Endometrium (tissue), 2 donors: ENCODE results near the gene SLC47A2.

Experiments
- FAIRE-seq: peaks from 2 replicates; lab custom pipeline; 2012; peaks lifted over from hg19 to GRCh38; lab: Jason Lieb, UNC
- donor health status: control.
- donor health status: control.

The SLC47A2 gene

DNA sequence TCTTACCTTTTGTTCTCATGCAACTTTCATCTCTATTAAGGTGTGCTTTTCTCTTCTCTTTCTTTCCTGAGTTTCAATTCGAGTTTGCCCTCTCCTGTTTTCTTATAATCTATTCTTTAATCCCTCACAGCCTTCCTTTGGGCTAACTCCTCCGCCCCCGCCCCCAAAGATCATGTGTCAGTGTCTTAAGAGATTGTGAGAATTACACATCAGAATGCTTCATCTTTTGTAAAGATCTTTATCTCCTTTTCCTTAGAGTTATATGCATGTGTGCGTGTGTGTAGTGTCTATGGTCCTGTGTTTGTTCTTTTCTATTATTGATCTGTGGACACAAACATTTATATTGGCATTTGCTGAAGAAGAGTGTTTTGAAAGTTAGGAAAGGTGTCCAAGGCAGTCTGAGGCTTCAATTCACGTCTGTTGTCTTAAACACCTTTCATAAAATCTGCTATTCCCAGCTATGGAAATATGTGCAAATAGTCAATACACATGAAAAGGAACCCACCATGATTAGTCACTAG, 74.0 kb downstream of the SLC47A2 start:
- no peak for FAIRE-seq

DNA sequence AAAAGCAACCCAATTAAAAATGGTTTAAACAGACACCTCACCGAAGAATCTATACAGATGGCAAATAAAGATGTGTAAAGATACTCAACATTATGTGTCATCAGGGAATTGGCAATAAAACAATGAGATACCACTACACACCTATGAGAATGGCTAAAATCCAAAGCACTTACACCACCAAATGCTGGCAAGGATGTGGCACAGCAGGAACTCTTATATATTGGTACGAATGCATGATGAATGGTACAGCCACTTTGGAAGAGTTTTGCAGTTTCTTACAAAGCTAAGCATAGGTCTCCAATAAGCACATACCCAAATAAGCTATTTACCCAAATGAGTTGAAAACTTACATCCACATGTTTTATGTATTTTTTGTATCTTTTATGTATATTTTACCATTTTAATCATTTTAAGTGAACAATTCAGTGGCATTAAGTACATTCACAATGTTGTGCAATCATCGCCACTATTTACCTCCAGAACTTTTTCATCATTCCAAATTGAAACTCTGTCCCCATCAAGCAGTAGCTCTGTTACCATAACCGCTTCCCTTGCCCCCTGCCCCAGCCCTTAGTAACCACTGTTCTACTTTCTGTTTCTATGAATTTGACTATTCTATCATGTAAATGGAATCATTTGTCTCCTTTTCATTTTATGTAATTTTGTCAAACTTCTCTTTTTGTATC, 74.6 kb downstream of the SLC47A2 start:
- no peak for FAIRE-seq

DNA sequence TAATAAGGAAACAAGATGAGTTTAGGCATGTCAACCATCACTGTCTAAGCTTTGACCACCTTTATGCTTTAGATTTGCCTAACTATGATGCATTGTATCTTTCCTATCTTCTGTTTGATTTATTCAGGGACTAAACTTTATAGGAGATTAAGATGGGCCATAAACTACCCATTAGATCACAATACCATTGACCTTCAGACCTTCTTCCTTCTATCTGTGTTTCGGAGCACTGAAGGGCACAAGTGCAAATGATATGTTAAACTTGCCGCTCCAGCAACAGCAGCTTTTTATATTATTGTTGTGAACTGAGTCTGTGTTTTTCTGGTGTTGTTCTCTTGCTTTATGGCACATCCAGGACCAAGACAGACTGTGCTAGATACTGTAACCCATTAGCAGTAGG, 84.5 kb downstream of the SLC47A2 start:
- no peak for FAIRE-seq

DNA sequence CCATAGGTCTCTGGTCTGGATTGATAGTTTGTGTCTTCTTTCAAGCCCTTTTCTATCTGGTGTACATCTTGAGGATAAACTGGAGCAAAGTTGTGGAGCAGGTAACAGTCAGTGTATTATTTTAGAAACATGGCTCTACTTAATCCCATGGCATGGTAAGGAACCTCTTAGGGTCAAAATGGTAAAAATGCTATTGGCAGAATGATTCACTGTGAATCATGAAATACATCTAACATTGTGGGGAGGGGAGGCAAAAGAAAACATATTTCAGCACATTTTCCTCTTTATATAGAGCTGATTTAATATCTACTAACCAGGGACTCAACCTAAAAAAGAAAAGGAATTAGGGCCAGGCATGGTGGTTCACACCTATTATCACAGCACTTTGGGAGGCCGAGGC, 85.7 kb downstream of the SLC47A2 start:
- FAIRE-seq = no peak

DNA sequence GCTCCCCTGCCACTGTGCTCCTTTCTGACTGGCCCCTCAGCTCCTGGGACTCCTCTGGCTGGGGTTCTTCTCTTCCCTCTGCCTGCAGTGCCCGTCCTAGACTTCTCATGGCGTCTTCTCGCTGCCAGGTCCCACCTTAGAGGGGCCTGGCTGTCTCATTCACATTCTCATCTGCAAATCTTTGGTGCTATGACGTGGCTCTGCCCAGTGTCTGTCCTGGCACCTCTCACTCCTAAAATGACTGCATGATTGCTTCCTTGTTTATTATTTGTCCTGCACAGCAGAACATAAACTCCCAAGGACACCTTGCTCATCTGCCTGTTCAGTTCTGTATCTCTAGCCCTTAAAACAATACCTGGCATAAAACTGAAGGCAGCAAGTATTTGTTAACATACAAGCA, 86.3 kb downstream of the SLC47A2 start:
- no peak for FAIRE-seq

DNA sequence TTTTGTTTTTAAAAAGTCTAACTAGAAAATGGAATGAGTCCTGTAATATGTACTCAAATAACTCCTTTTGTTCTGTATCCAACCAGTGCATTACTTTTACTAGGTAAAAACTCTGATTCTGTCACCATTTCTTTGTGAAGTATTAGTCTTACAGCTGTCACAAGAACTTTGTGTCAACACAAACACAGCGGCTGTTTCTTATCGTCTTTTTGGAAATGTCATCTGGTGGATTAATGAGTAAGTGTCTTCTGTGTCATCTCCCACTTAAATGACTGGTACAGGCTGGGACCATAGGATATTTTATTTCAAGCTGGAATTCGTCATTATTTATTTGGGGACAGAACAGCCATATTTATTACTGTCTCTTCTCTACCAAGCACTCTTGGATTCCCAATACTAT, 86.9 kb downstream of the SLC47A2 start:
- no peak for FAIRE-seq
